Stimulated activated naive B cell treated with anti-CD40 and anti-IgM and Interleukin-4, amounts not matched to agents 10 μg/mL and 1 μg/mL and 100 μg/mL, for 72 hours (primary cell): ENCODE measurements around the gene COX20.

ENCODE experiments used
- ATAC-seq, 2 donors: fragments of 150-1000 bp; cut with Tn5 transposase; replicated peaks; 2 replicates each; pipeline ENCODE4 v1.10.0; 2021; ENCODE audit warnings: moderate library complexity in 1 of 2
- DNase-seq: peaks from one replicate; pipeline ENCODE4 v3.0.0; 2021
- H3K27ac Mint-ChIP-seq: one replicate; pipeline ENCODE4 v1.8.0; 2022; ENCODE audit warnings: mild to moderate bottlenecking, mixed read lengths
- H3K27me3 Mint-ChIP-seq, 2 donors: one replicate each; pipeline ENCODE4 v1.8.0; 2022; ENCODE audit warnings: mixed read lengths in 2 of 2
- H3K36me3 Mint-ChIP-seq, 2 donors: one replicate each; pipeline ENCODE4 v1.8.0; 2022; ENCODE audit warnings: mixed read lengths in 2 of 2, mild to moderate bottlenecking in 1 of 2
- H3K4me1 Mint-ChIP-seq, 2 donors: one replicate each; pipeline ENCODE4 v1.8.0; 2022; ENCODE audit warnings: mixed read lengths in 2 of 2, mild to moderate bottlenecking in 1 of 2
- H3K4me3 Mint-ChIP-seq, 2 donors: one replicate each; pipeline ENCODE4 v1.8.0; 2022; ENCODE audit warnings: mild to moderate bottlenecking in 2 of 2, mixed read lengths in 2 of 2, moderate library complexity in 1 of 2
- H3K9me3 Mint-ChIP-seq, 2 donors: one replicate each; pipeline ENCODE4 v1.8.0; 2022; ENCODE audit warnings: mixed read lengths in 2 of 2, mild to moderate bottlenecking in 1 of 2

Gene COX20

GRCh38 chr1:244836135-244836521 lies 670 bp downstream of the COX20 start:
- H3K27me3 Mint-ChIP-seq: no peaks in the 10 kb centered on the region
- H3K4me3 Mint-ChIP-seq: peak overlapping the region; percentile 85 to 94
- DNase-seq (no peak), ATAC-seq (no peak)
- H3K36me3 Mint-ChIP-seq: peaks cover 30 to 37% of the 10 kb centered on the region in 2 donors
- peaks cover 36 to 63% of the 10 kb centered on the region in 2 donors for H3K4me1 Mint-ChIP-seq
- H3K27ac Mint-ChIP-seq: peak overlapping the region; percentile 100
- H3K9me3 Mint-ChIP-seq: peaks cover 3 to 8% of the 10 kb centered on the region in 2 donors

GRCh38 chr1:244836584-244836983 lies 1.1 kb downstream of the COX20 start:
- H3K4me1 Mint-ChIP-seq: peaks cover 33 to 64% of the 10 kb centered on the region in 2 donors
- H3K36me3 Mint-ChIP-seq: peaks cover 30 to 42% of the 10 kb centered on the region in 2 donors

DNA sequence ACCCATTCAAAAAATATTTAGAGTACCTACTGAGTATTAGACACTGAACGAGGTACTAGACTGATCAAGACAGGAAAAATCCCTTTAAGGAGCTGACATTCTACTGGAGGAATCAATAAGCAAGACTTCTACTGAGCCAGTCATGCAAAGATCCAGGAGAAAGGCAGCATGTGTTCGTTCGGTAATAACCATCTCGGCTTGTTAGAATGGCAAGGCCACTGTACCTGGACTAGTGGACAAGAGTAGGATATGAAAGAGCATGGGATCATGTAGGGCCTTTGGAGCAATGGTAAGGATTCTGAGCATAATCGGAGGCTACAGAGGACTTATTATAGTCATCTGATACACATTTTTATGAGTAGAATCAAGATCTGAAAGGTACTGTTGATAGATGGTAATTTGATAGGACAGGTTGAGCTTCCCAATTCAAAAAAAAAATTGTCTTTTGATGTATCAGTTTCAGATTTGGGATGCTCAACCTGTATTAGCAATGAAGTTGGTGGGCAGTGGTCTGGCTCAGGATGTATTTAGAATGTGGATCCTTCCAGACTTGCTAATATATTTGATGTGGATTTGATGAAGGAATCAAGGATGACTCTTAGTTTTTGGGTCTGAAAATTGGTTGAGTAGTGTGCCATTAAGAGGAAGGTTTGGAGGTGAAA lies 2.3 kb downstream of the COX20 start:
- Mint-ChIP-seq H3K27me3 (no peaks in the 10 kb centered on the region), H3K4me1 (peaks cover 34 to 64% of the 10 kb centered on the region in 2 donors), H3K27ac (peak overlapping the region; percentile 27), H3K36me3 (peaks cover 30 to 45% of the 10 kb centered on the region in 2 donors), H3K9me3 (peaks cover 3 to 8% of the 10 kb centered on the region in 2 donors), H3K4me3 (peak overlapping the region; percentile 6 to 39)
- ATAC-seq: no peak
- no peak for DNase-seq

More at GRCh38 chr1:244836584-244836983, 1.1 kb downstream of the COX20 start:
- ATAC-seq: no peak
- peak overlapping the region; percentile 100 for H3K27ac Mint-ChIP-seq
- peak overlapping the region; percentile 85 to 94 for H3K4me3 Mint-ChIP-seq
- no peak for DNase-seq
- H3K27me3 Mint-ChIP-seq: no peaks in the 10 kb centered on the region
- peaks cover 3 to 8% of the 10 kb centered on the region in 2 donors for H3K9me3 Mint-ChIP-seq

DNA sequence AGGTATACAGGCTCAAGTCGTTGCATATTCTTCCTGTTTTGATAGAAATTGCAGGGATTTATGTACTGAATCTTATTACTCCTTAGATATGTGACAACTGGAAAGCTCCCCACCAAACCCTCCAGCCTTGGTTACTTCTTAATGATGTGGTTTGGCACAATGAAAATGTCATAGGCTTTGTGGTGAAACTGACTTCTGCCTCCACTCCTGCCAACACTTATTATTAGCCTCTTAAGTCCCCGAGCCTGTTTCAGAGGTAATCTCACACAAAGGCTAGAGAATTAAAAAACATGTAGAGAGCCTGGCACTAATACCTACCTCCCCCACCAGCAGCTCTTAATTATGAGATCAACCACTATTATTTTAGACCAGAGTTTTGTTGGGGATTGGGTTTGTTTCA lies 4.2 kb downstream of the COX20 start:
- Mint-ChIP-seq H3K36me3 (peaks cover 30 to 46% of the 10 kb centered on the region in 2 donors), H3K27ac (peak overlapping the region; percentile 62), H3K9me3 (peaks cover 3 to 8% of the 10 kb centered on the region in 2 donors), H3K4me3 (peak overlapping the region in 1 of 2 donors; percentile 11), H3K27me3 (no peaks in the 10 kb centered on the region), H3K4me1 (peaks cover 30 to 56% of the 10 kb centered on the region in 2 donors)
- DNase-seq (no peak), ATAC-seq (no peak)

DNA sequence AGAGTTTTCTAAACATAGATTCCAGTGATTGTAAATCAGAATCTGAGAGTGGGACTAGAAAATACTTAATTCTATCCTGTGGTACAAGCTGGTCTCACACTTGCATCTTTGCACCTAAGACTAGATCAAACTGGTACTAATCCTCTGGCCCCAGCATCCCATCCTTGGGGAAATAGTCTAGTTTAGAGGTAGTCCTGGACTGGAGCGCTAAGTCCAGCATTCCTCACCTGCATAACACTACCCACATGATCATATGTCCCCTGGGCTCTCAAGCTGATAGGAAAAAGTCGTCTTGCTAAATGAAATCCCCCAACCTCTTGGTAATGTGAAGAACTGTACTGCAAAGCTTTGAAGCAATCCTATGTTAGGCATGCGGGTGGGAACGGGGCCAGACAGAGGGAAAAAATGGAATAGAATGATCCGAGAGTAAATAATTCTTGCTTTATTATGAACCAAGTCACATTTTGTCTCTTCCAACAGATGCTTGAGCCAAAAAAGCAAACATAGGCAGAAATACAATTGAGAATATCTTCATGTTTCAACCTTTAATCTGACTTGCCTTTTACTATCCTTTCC lies 4.8 kb downstream of the COX20 start:
- Mint-ChIP-seq H3K36me3 (peaks cover 32 to 50% of the 10 kb centered on the region in 2 donors), H3K4me3 (peak overlapping the region in 1 of 2 donors; percentile 7), H3K4me1 (peaks cover 28 to 55% of the 10 kb centered on the region in 2 donors), H3K9me3 (peaks cover 3 to 8% of the 10 kb centered on the region in 2 donors), H3K27me3 (no peaks in the 10 kb centered on the region), H3K27ac (peak overlapping the region; percentile 79)
- DNase-seq (no peak), ATAC-seq (no peak)

- no peaks in the 10 kb centered on the region for H3K27me3 Mint-ChIP-seq
- peaks cover 3 to 8% of the 10 kb centered on the region in 2 donors for H3K9me3 Mint-ChIP-seq
- DNase-seq (no peak), ATAC-seq (no peak)
- peaks cover 28 to 52% of the 10 kb centered on the region in 2 donors for H3K4me1 Mint-ChIP-seq
- peak overlapping the region; percentile 9 for H3K27ac Mint-ChIP-seq
- H3K4me3 Mint-ChIP-seq: no peak overlapping the region
- H3K36me3 Mint-ChIP-seq: peaks cover 40 to 59% of the 10 kb centered on the region in 2 donors
These were observed 5.9 kb downstream of the COX20 start for GRCh38 chr1:244841273-244841927.

GRCh38 chr1:244843148-244843978 lies 7.9 kb downstream of the COX20 start:
- Mint-ChIP-seq H3K36me3 (peaks cover 36 to 57% of the 10 kb centered on the region in 2 donors), H3K27me3 (no peaks in the 10 kb centered on the region), H3K27ac (no peak overlapping the region), H3K4me1 (peaks cover 18 to 34% of the 10 kb centered on the region in 2 donors), H3K9me3 (peaks cover 2 to 3% of the 10 kb centered on the region in 2 donors), H3K4me3 (no peak overlapping the region)
- no peak for ATAC-seq
- DNase-seq: no peak

DNA sequence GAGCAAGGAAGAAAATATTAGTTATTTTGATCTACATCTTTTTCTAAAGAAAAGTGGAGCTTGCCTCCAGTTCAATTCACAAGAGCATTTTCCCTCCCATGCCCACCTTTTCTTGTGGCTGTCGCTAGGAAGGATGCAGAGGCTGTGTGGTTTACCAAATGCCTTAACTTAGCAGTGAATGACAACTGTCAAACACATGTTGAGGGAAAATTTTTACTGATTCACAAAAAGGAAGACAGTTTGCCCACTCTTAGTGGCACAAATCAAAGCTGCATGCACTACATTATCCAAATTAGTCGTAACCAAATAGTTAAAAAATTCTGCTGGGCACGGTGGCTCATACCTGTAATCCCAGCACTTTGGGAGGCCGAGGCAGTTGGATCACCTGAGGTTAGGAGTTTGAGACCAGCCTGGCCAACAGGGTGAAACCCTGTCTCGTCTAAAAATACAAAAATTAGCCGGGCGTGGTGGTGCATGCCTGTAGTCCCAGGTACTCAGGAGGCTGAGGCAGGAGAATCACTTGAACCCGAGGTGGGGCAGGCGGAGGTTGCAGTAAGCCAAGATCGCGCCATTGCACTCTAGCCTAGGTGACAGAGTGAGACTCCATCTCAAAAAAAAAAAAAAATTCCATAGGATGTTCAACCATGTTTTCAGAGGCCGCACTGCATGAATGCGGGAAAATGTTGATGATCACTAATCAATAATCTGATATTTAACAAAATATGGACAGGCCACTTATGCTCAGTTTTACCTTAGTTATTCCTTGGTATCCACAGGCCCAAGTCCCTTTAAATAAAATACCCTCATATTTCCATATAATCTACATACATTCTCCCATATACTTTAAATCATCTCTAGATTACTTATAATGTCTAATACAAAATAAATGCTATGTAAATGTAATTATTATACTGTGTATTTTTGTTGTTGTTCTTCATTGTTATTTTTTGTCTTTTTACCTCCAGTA lies 9.0 kb downstream of the COX20 start:
- no peak overlapping the region for H3K27ac Mint-ChIP-seq
- H3K27me3 Mint-ChIP-seq: no peaks in the 10 kb centered on the region
- no peak overlapping the region for H3K4me3 Mint-ChIP-seq
- ATAC-seq (no peak), DNase-seq (no peak)
- H3K9me3 Mint-ChIP-seq: no peaks in the 10 kb centered on the region
- H3K4me1 Mint-ChIP-seq: peaks cover 12 to 24% of the 10 kb centered on the region in 2 donors
- H3K36me3 Mint-ChIP-seq: peaks cover 40 to 56% of the 10 kb centered on the region in 2 donors

GRCh38 chr1:244846653-244847052 lies 11.2 kb downstream of the COX20 start:
- no peaks in the 10 kb centered on the region for H3K9me3 Mint-ChIP-seq
- no peak overlapping the region for H3K27ac Mint-ChIP-seq
- no peak for ATAC-seq
- no peak for DNase-seq
- H3K27me3 Mint-ChIP-seq: no peaks in the 10 kb centered on the region
- peaks cover 1 to 4% of the 10 kb centered on the region in 2 donors for H3K4me1 Mint-ChIP-seq
- H3K4me3 Mint-ChIP-seq: no peak overlapping the region
- peaks cover 31 to 42% of the 10 kb centered on the region in 2 donors for H3K36me3 Mint-ChIP-seq

- Mint-ChIP-seq H3K27ac (no peak overlapping the region), H3K27me3 (no peaks in the 10 kb centered on the region), H3K36me3 (peaks cover 43 to 50% of the 10 kb centered on the region in 2 donors), H3K4me1 (peaks cover 2 to 18% of the 10 kb centered on the region in 2 donors), H3K4me3 (no peak overlapping the region), H3K9me3 (no peaks in the 10 kb centered on the region)
- DNase-seq (no peak), ATAC-seq (no peak)
These were observed 13.9 kb downstream of the COX20 start for GRCh38 chr1:244849189-244849866.

- Mint-ChIP-seq H3K9me3 (no peaks in the 10 kb centered on the region), H3K27ac (no peak overlapping the region), H3K36me3 (peaks cover 47 to 53% of the 10 kb centered on the region in 2 donors), H3K27me3 (no peaks in the 10 kb centered on the region), H3K4me3 (no peak overlapping the region), H3K4me1 (peaks cover 8 to 27% of the 10 kb centered on the region in 2 donors)
- ATAC-seq (no peak), DNase-seq (no peak)
These were observed 14.8 kb downstream of the COX20 start for GRCh38 chr1:244850099-244850852.

GRCh38 chr1:244850896-244851295 lies 15.4 kb downstream of the COX20 start:
- Mint-ChIP-seq H3K4me3 (no peak overlapping the region), H3K36me3 (peaks cover 45 to 53% of the 10 kb centered on the region in 2 donors), H3K27ac (peak overlapping the region; percentile 14), H3K9me3 (no peaks in the 10 kb centered on the region), H3K27me3 (no peaks in the 10 kb centered on the region), H3K4me1 (peaks cover 12 to 34% of the 10 kb centered on the region in 2 donors)
- DNase-seq (no peak), ATAC-seq (no peak)
